Activated B cell treated with CpG ODN at 0.5 μM for 24 hours (primary cell): ENCODE results near the gene ANKRD44. TPM values are rescaled to one million over a fixed set of nuclear protein-coding genes. Genes with fewer than 3 reads are reported as not detected.

Source experiments
- ATAC-seq: fragments of 200-7000 bp; cut with Tn5 transposase; one replicate; pipeline ENCODE4 v1.10.0; 2021; ENCODE audit warnings: low read depth, mild to moderate bottlenecking, moderate library complexity
- CTCF ChIA-PET: fragments of 350-600 bp; sonication (Branson Sonifier 250); formaldehyde crosslinking; loops from one replicate; lab custom pipeline; 2021; ENCODE audit warnings: antibody characterized with exemption; lab: Charles Lee
- POLR2A ChIA-PET: fragments of 350-600 bp; sonication (Branson Sonifier 250); formaldehyde crosslinking; loops from one replicate; lab custom pipeline; 2021; ENCODE audit warnings: antibody characterized with exemption; lab: Charles Lee
- DNase-seq: peaks from one replicate; pipeline ENCODE4 v3.0.0; 2022
- H3K27ac Mint-ChIP-seq: one replicate; pipeline ENCODE4 v1.8.0; 2020; ENCODE audit warnings: mixed read lengths
- H3K27me3 Mint-ChIP-seq: one replicate; pipeline ENCODE4 v1.8.0; 2021; ENCODE audit warnings: mixed read lengths
- H3K36me3 Mint-ChIP-seq: one replicate; pipeline ENCODE4 v1.8.0; 2021; ENCODE audit warnings: low read depth, mixed read lengths
- H3K4me1 Mint-ChIP-seq: one replicate; pipeline ENCODE4 v1.8.0; 2021; ENCODE audit warnings: mixed read lengths
- H3K4me3 Mint-ChIP-seq: one replicate; pipeline ENCODE4 v1.8.0; 2020; ENCODE audit warnings: mild to moderate bottlenecking, mixed read lengths
- H3K9me3 Mint-ChIP-seq: one replicate; pipeline ENCODE4 v1.8.0; 2020; ENCODE audit warnings: mixed read lengths
- intact Hi-C: fragments of 100-400 bp; cut with micrococcal nuclease; formaldehyde crosslinking; loops from one replicate; pipeline ENCODE4 v1.15.1; 2024
- total RNA-seq: library from RNA; stranded (reverse); gene quantifications from 2 replicates; pipeline ENCODE4 v1.2.3, GENCODE V29; 2022
- TF ChIP-seq, protein P1 (sequence below): fragments of 200-600 bp; IDR thresholded peaks from one replicate; pipeline ENCODE4 v1.8.0; 2022; ENCODE audit warnings: antibody characterized with exemption, mild to moderate bottlenecking

Gene ANKRD44
- total RNA-seq, 1 donor from 2014 or later = 185 TPM

GRCh38 chr2:197167608-197168314 is 142.8 kb downstream of the ANKRD44 start:
- H3K4me1 Mint-ChIP-seq = peaks cover 81% of the 10 kb centered on the region
- CTCF ChIA-PET = interaction anchor here (0.9 to 15.1 kb wide), 25 partner anchors 9 to 211 kb away, joined by 3 to 282 read pairs (median 5); partner anchors contain the start of gene ANKRD44
- DNase-seq (no peak), ATAC-seq (no peak)
- intact Hi-C loops = loop anchor here (1.0 kb wide), 6 partner anchors 8 to 211 kb away; no protein-coding TSS in a partner anchor
- TF ChIP-seq, protein P1, sequence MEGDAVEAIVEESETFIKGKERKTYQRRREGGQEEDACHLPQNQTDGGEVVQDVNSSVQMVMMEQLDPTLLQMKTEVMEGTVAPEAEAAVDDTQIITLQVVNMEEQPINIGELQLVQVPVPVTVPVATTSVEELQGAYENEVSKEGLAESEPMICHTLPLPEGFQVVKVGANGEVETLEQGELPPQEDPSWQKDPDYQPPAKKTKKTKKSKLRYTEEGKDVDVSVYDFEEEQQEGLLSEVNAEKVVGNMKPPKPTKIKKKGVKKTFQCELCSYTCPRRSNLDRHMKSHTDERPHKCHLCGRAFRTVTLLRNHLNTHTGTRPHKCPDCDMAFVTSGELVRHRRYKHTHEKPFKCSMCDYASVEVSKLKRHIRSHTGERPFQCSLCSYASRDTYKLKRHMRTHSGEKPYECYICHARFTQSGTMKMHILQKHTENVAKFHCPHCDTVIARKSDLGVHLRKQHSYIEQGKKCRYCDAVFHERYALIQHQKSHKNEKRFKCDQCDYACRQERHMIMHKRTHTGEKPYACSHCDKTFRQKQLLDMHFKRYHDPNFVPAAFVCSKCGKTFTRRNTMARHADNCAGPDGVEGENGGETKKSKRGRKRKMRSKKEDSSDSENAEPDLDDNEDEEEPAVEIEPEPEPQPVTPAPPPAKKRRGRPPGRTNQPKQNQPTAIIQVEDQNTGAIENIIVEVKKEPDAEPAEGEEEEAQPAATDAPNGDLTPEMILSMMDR = no peak
- H3K9me3 Mint-ChIP-seq = no peaks in the 10 kb centered on the region
- H3K27me3 Mint-ChIP-seq = no peaks in the 10 kb centered on the region
- H3K27ac Mint-ChIP-seq = peak overlapping the region; percentile 70
- H3K36me3 Mint-ChIP-seq = peaks cover 50% of the 10 kb centered on the region
- POLR2A ChIA-PET = interaction anchor here (0.6 to 2.9 kb wide), 8 partner anchors 9 to 143 kb away, joined by 3 to 15 read pairs (median 6); no protein-coding TSS in a partner anchor
- H3K4me3 Mint-ChIP-seq = no peak overlapping the region

DNA sequence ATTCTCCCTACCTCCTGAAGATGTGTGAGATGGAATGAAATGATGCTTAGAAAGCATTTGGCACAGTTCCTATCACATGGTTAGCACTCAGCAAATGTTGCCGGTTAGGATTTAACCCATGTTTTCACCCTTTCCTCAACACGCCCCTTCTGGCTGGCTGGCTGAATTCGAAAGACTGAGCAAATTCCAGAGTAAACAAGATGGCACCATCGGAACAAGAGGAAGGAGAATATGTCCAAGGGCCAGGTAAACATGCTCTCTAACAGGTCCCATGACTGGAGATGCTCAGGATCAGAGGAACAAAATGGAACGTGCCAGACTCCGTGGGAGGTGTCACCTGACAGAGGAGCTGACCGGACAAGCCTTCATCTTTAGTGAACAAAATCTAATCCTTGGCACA is 145.6 kb downstream of the ANKRD44 start:
- Mint-ChIP-seq H3K4me1 (peaks cover 83% of the 10 kb centered on the region), H3K27ac (peak overlapping the region; percentile 80), H3K4me3 (no peak overlapping the region), H3K36me3 (peaks cover 37% of the 10 kb centered on the region), H3K27me3 (no peaks in the 10 kb centered on the region), H3K9me3 (no peaks in the 10 kb centered on the region)
- ChIA-PET CTCF (interaction anchor here (2.2 to 15.1 kb wide), 2 partner anchors 13 to 50 kb away, joined by 11 to 282 read pairs; no protein-coding TSS in a partner anchor), POLR2A (interaction anchor here (0.8 to 1.4 kb wide), 2 partner anchors 13 to 50 kb away, joined by 3 to 4 read pairs; no protein-coding TSS in a partner anchor)
- TF ChIP-seq, protein P1 = no peak
- ATAC-seq = no peak
- intact Hi-C loops = no loop called here
- no peak for DNase-seq

- Mint-ChIP-seq H3K27me3 (no peaks in the 10 kb centered on the region), H3K36me3 (peaks cover 31% of the 10 kb centered on the region), H3K27ac (peak overlapping the region; percentile 80), H3K4me3 (no peak overlapping the region), H3K9me3 (no peaks in the 10 kb centered on the region), H3K4me1 (peaks cover 86% of the 10 kb centered on the region)
- POLR2A ChIA-PET = no interaction called here
- DNase-seq (no peak), ATAC-seq (no peak)
- CTCF ChIA-PET = no interaction called here
- TF ChIP-seq, protein P1 = no peak
- intact Hi-C loops = no loop called here
These were observed 146.3 kb downstream of the ANKRD44 start for GRCh38 chr2:197164141-197164754.

DNA sequence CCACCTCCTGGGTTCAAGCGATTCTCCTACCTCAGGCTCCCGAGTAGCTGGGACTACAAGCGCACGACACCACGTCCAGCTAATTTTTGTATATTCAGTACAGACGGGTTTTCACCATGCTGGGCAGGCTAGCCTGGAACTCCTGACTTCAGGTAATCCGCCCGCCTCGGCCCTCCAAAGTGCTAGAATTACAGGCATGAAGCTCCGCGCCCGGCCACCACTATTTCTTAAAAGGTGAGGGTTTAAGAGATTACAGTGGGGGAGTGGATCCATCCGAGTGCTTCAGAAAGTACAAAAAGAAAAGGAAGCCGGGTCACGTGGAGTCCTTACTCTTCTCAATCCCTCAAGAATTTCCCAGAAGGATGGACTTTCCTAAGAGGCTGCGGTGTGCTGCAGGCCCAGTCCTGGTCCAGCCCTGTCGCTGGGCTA is 146.9 kb downstream of the ANKRD44 start:
- Mint-ChIP-seq H3K9me3 (no peaks in the 10 kb centered on the region), H3K4me1 (peaks cover 86% of the 10 kb centered on the region), H3K27ac (peak overlapping the region; percentile 90), H3K27me3 (no peaks in the 10 kb centered on the region), H3K36me3 (peaks cover 26% of the 10 kb centered on the region), H3K4me3 (no peak overlapping the region)
- POLR2A ChIA-PET = interaction anchor here (1.4 kb wide), 1 partner anchor 11 kb away, joined by 3 read pairs; no protein-coding TSS in a partner anchor
- TF ChIP-seq, protein P1 = no peak
- CTCF ChIA-PET = no interaction called here
- DNase-seq (no peak), ATAC-seq (no peak)
- intact Hi-C loops = no loop called here

DNA sequence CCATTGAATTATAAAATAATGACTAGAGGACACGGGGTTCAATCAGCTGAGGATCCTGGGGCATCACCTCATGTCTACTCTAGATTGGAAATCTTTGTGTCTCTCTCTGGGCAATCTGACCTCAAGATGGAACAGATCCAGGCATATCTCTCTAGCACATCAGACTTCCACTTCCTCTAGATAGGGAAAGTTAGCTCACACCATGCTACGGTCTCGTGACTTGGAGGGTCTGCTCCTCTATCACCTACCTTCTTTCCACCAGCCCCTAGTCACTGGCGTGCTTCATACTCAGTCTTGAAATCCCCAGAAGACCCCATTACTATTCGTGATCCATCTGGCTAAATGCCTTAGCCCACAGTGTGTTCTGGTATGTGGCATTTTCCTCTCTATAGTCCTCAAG is 148.8 kb downstream of the ANKRD44 start:
- Mint-ChIP-seq H3K4me1 (peaks cover 90% of the 10 kb centered on the region), H3K9me3 (no peaks in the 10 kb centered on the region), H3K27ac (peak overlapping the region; percentile 90), H3K4me3 (no peak overlapping the region), H3K27me3 (no peaks in the 10 kb centered on the region), H3K36me3 (peaks cover 20% of the 10 kb centered on the region)
- intact Hi-C loops = loop anchor here (1.0 kb wide), 1 partner anchor 9 kb away; no protein-coding TSS in a partner anchor
- ATAC-seq = no peak
- CTCF ChIA-PET = interaction anchor here (0.6 to 1.7 kb wide), 3 partner anchors 9 to 48 kb away, joined by 3 to 6 read pairs (median 5); no protein-coding TSS in a partner anchor
- DNase-seq = no peak
- TF ChIP-seq, protein P1 = no peak
- POLR2A ChIA-PET = no interaction called here
